K562 (cell line): ENCODE results near the gene SLC16A9. TPM values are rescaled to one million over a fixed set of nuclear protein-coding genes. Genes with fewer than 3 reads are reported as not detected.

Experiments used
- BHLHE40 ChIP-seq: IDR thresholded peaks from 2 replicates; pipeline ENCODE4 v1.6.1; 2011; ENCODE audit warnings: low read length, improper control_type of control experiment
- CEBPB ChIP-seq: fragments of 450-650 bp; IDR thresholded peaks from 2 replicates; pipeline ENCODE4 v1.6.1; 2016; ENCODE audit warnings: missing genetic modification characterization, missing compliant biosample characterization
- GTF3C2 ChIP-seq: IDR thresholded peaks from 3 replicates; pipeline ENCODE4 v1.6.1; 2011; ENCODE audit warnings: borderline replicate concordance, mild to moderate bottlenecking, moderate library complexity; ENCODE audit not compliant: insufficient read length; ENCODE audit errors: extremely low read depth
- KAT8 ChIP-seq: fragments of 450-650 bp; IDR thresholded peaks from 2 replicates; pipeline ENCODE4 v1.6.1; 2016; ENCODE audit warnings: low read depth, mild to moderate bottlenecking
- MLLT1 ChIP-seq, 2 experiments: fragments of 450-650 bp; IDR thresholded peaks; 2 replicates each; pipeline ENCODE4 v1.6.1; 2016
- NCOA6 ChIP-seq: fragments of 450-650 bp; IDR thresholded peaks from 2 replicates; pipeline ENCODE4 v1.6.1; 2017; ENCODE audit warnings: mild to moderate bottlenecking
- TCF7 ChIP-seq: sonication (generic); IDR thresholded peaks from 2 replicates; pipeline ENCODE4 v1.6.1; 2016; ENCODE audit warnings: antibody characterized with exemption, borderline replicate concordance
- ZHX1 ChIP-seq: fragments of 150-350 bp; conservative IDR thresholded peaks from 2 replicates; pipeline ENCODE4 v1.6.1; 2014; ENCODE audit warnings: low read length
- polyA plus RNA-seq, 8 experiments: library from polyadenylated mRNA; depleted of rRNA in 4 of 8; stranded (reverse) in 5 of 8; unstranded in 3 of 8; fragments of >200 nt; fragmentation: Nextera tagmentation in 2 of 8; fragmentation: Illumina TruSeq in 1 of 8; extraction: Ambion mirVana in 2 of 8; extraction: Trizol in 1 of 8; gene quantifications; 2 replicates each; pipeline versions ENCODE4 v1.2.1 to v1.2.3, GENCODE V29; 2011 to 2014; ENCODE audit warnings: inconsistent platforms in 1 of 8, missing spikeins in 1 of 8
- total RNA-seq, 7 experiments: library from RNA; depleted of rRNA in 6 of 7; stranded (reverse); fragments of >200 nt in 6 of 7; fragmentation: Illumina TruSeq in 2 of 7; extraction: Trizol in 2 of 7; gene quantifications; 2 replicates each; pipeline versions ENCODE4 v1.2.1 to v1.2.3, GENCODE V29; 2011 to 2021; ENCODE audit warnings: low replicate concordance in 1 of 7
- TF ChIP-seq, protein P1 (sequence below): fragments of 200-800 bp; sonication (Bioruptor generic); IDR thresholded peaks from 2 replicates; pipeline ENCODE4 v1.6.1; 2016; ENCODE audit warnings: missing genetic modification characterization, missing compliant biosample characterization

SLC16A9 gene
- total and polyA plus RNA-seq, 9 of the 15 experiments (the other 6 are each of a cell fraction or from before 2014, with no cell fraction given), result 0.90 to 6.4 (median 2.1) TPM

DNA sequence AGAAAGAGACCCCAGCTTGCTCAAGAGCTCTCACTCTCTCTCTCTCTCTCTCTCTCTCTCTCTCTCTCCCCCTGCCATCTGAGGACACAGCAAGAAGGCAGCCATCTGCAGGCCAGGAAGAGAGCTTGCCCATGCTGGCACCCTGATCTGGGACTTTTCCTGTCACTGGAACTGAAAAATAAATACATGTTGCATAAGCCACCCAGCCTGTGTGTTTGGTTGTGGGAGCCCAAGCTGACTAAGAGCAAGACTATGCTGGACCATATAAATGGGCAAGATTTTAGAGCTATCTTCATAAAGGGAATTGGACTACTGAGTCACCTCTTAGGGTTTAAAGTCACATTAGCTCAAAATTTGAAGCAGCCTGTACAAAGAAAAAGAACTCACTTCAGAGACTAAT, 98.6 kb downstream of the SLC16A9 start (continued):
- no peak for TF ChIP-seq ZHX1
- TF ChIP-seq TCF7, result no peak
- no peak for TF ChIP-seq KAT8
- TF ChIP-seq, protein P1, sequence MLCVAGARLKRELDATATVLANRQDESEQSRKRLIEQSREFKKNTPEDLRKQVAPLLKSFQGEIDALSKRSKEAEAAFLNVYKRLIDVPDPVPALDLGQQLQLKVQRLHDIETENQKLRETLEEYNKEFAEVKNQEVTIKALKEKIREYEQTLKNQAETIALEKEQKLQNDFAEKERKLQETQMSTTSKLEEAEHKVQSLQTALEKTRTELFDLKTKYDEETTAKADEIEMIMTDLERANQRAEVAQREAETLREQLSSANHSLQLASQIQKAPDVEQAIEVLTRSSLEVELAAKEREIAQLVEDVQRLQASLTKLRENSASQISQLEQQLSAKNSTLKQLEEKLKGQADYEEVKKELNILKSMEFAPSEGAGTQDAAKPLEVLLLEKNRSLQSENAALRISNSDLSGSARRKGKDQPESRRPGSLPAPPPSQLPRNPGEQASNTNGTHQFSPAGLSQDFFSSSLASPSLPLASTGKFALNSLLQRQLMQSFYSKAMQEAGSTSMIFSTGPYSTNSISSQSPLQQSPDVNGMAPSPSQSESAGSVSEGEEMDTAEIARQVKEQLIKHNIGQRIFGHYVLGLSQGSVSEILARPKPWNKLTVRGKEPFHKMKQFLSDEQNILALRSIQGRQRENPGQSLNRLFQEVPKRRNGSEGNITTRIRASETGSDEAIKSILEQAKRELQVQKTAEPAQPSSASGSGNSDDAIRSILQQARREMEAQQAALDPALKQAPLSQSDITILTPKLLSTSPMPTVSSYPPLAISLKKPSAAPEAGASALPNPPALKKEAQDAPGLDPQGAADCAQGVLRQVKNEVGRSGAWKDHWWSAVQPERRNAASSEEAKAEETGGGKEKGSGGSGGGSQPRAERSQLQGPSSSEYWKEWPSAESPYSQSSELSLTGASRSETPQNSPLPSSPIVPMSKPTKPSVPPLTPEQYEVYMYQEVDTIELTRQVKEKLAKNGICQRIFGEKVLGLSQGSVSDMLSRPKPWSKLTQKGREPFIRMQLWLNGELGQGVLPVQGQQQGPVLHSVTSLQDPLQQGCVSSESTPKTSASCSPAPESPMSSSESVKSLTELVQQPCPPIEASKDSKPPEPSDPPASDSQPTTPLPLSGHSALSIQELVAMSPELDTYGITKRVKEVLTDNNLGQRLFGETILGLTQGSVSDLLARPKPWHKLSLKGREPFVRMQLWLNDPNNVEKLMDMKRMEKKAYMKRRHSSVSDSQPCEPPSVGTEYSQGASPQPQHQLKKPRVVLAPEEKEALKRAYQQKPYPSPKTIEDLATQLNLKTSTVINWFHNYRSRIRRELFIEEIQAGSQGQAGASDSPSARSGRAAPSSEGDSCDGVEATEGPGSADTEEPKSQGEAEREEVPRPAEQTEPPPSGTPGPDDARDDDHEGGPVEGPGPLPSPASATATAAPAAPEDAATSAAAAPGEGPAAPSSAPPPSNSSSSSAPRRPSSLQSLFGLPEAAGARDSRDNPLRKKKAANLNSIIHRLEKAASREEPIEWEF (CRISPR knock-in tag), result no peak
- no peak for TF ChIP-seq CEBPB (tag)
- TF ChIP-seq MLLT1 (IDR thresholded peaks at IDR 0.05), result no peak
- no peak for TF ChIP-seq GTF3C2
- no peak for TF ChIP-seq BHLHE40
- no peak for TF ChIP-seq NCOA6
